Measurements from ENCODE around the gene SP100. TPM values are rescaled to one million over a fixed set of nuclear protein-coding genes. Genes with fewer than 3 reads are reported as not detected.
A peak's percentile ranks its signal among the peaks of the same experiment; 100 is the strongest.

The SP100 gene
- total and polyA plus RNA-seq, 7 donors, result 50.4 to 141 (median 91.2) TPM

- Histone ChIP-seq H3K27me3 (no peaks in the 10 kb centered on the region), H3K4me1 (peaks cover 0 to 1% (median 0%) of the 10 kb centered on the region in 4 donors), H3K27ac (no peak overlapping the region), H3K36me3 (peaks cover 13 to 92% (median 38%) of the 10 kb centered on the region in 4 donors), H3K9me3 (no peaks in the 10 kb centered on the region), H3K4me3 (no peak overlapping the region)
- 78 to 84% methylated on average over 7 of the region's 7 CpGs for WGBS, 2 donors
- DNase-seq, result no peak
- TF ChIP-seq EP300 (IDR thresholded peaks at IDR 0.05) (no peak), POLR2A (IDR thresholded peaks at IDR 0.05) (no peak), CTCF (IDR thresholded peaks at IDR 0.05) (no peak), POLR2AphosphoS5 (IDR thresholded peaks at IDR 0.05) (no peak)
- intact Hi-C loops (cut with DNase I), result no loop called here
Observed at GRCh38 chr2:230447036-230447435, 31.0 kb downstream of the SP100 start.

GRCh38 chr2:230447455-230448451, 31.8 kb downstream of the SP100 start:
- Histone ChIP-seq H3K27me3 (no peaks in the 10 kb centered on the region), H3K36me3 (peaks cover 13 to 97% (median 38%) of the 10 kb centered on the region in 4 donors), H3K4me1 (no peaks in the 10 kb centered on the region), H3K9me3 (no peaks in the 10 kb centered on the region), H3K27ac (peak overlapping the region in 1 of 4 donors; percentile 12), H3K4me3 (no peak overlapping the region)
- intact Hi-C loops (cut with DNase I), result no loop called here
- WGBS, 2 donors, result 70 to 93% methylated on average over 8 of the region's 8 CpGs
- no peak for TF ChIP-seq POLR2A (IDR thresholded peaks at IDR 0.05)
- no peak for TF ChIP-seq POLR2AphosphoS5 (IDR thresholded peaks at IDR 0.05)
- TF ChIP-seq EP300 (IDR thresholded peaks at IDR 0.05), result no peak
- TF ChIP-seq CTCF (IDR thresholded peaks at IDR 0.05), result no peak
- DNase-seq, result no peak

- TF ChIP-seq CTCF (IDR thresholded peaks at IDR 0.05), result no peak
- TF ChIP-seq EP300 (IDR thresholded peaks at IDR 0.05), result no peak
- TF ChIP-seq POLR2AphosphoS5 (IDR thresholded peaks at IDR 0.05), result no peak
- no peak for TF ChIP-seq POLR2A (IDR thresholded peaks at IDR 0.05)
- intact Hi-C loops (cut with DNase I), result no loop called here
- Histone ChIP-seq H3K4me1 (no peaks in the 10 kb centered on the region), H3K4me3 (no peak overlapping the region), H3K27ac (no peak overlapping the region), H3K9me3 (no peaks in the 10 kb centered on the region), H3K27me3 (no peaks in the 10 kb centered on the region), H3K36me3 (peaks cover 13 to 82% (median 34%) of the 10 kb centered on the region in 4 donors)
- DNase-seq, result no peak
- WGBS, 2 donors, result 88 to 95% methylated on average over 6 of the region's 6 CpGs
Observed at GRCh38 chr2:230449901-230450467, 34.0 kb downstream of the SP100 start.

GRCh38 chr2:230453006-230453405, 37.0 kb downstream of the SP100 start:
- Histone ChIP-seq H3K4me3 (no peak overlapping the region), H3K27me3 (no peaks in the 10 kb centered on the region), H3K9me3 (no peaks in the 10 kb centered on the region), H3K36me3 (peaks cover 13 to 82% (median 27%) of the 10 kb centered on the region in 4 donors), H3K4me1 (no peaks in the 10 kb centered on the region), H3K27ac (no peak overlapping the region)
- no peak for DNase-seq
- intact Hi-C loops (cut with DNase I), result no loop called here
- TF ChIP-seq POLR2A (IDR thresholded peaks at IDR 0.05) (no peak), CTCF (IDR thresholded peaks at IDR 0.05) (no peak), EP300 (IDR thresholded peaks at IDR 0.05) (no peak), POLR2AphosphoS5 (IDR thresholded peaks at IDR 0.05) (no peak)
- 69 to 94% methylated on average over 2 of the region's 2 CpGs for WGBS, 2 donors

Data from sigmoid colon (tissue), 7 donors.